Gastrocnemius medialis (tissue), 4 donors: ENCODE data around the gene BICD2. TPM values are rescaled to one million over a fixed set of nuclear protein-coding genes. Genes with fewer than 3 reads are reported as not detected.

Experiments used
- ATAC-seq, 2 donors: fragments of 150-250 bp; one replicate each; pipeline ENCODE4 v1.9.1; 2016
- DNase-seq, 2 donors: peaks; one replicate each; pipeline ENCODE4 v3.0.0-alpha.2; 2019
- H3K27ac ChIP-seq, 4 donors: fragments of 200-600 bp; sonication (generic); 1 replicate in 1 of 4; 2 replicates in 3 of 4; pipeline ENCODE4 v1.5.1; 2016 to 2018; ENCODE audit warnings: mild to moderate bottlenecking in 2 of 4, moderate library complexity in 1 of 4
- H3K27me3 ChIP-seq, 3 donors: fragments of 200-600 bp; sonication (generic) in 2 of 3; 1 replicate in 1 of 3; 2 replicates in 2 of 3; pipeline versions ENCODE4 v1.5.1 to v1.6.0; 2016 to 2019; ENCODE audit warnings: mild to moderate bottlenecking in 1 of 3, moderate library complexity in 1 of 3
- H3K36me3 ChIP-seq, 2 donors: fragments of 200-600 bp; sonication (generic) in 1 of 2; one replicate each; pipeline ENCODE4 v1.5.1; 2017 to 2018
- H3K4me1 ChIP-seq, 2 donors: fragments of 200-600 bp; sonication (generic) in 1 of 2; one replicate each; pipeline ENCODE4 v1.5.1; 2016 to 2017; ENCODE audit warnings: mild to moderate bottlenecking in 2 of 2
- H3K4me3 ChIP-seq, 4 donors: fragments of 200-600 bp; sonication (generic) in 3 of 4; 1 replicate in 1 of 4; 2 replicates in 3 of 4; pipeline ENCODE4 v1.5.1; 2016 to 2019; ENCODE audit warnings: mild to moderate bottlenecking in 2 of 4
- H3K9me3 ChIP-seq, 3 donors: fragments of 200-600 bp; sonication (generic) in 2 of 3; 1 replicate in 1 of 3; 2 replicates in 2 of 3; pipeline ENCODE4 v1.5.1; 2016 to 2019
- CTCF ChIP-seq, 5 experiments: fragments of 450-650 bp in 3 of 5; fragments of 200-600 bp in 2 of 5; sonication (generic) in 2 of 5; IDR thresholded peaks in 4 of 5; conservative IDR thresholded peaks in 1 of 5; 1 replicate in 4 of 5; 2 replicates in 1 of 5; pipeline ENCODE4 v1.5.1; 2016 to 2019; ENCODE audit warnings: antibody characterized with exemption in 5 of 5, mild to moderate bottlenecking in 3 of 5, moderate library complexity in 3 of 5
- POLR2A ChIP-seq, 2 donors: fragments of 450-650 bp; IDR thresholded peaks; one replicate each; pipeline ENCODE4 v1.6.1; 2017; ENCODE audit warnings: antibody characterized with exemption in 2 of 2, mild to moderate bottlenecking in 2 of 2, moderate library complexity in 2 of 2
- in situ Hi-C, 4 donors: fragments of 200-750 bp; cut with MboI; loops; one replicate each; pipeline versions ENCODE4 v1.15.0 to v1.8.0; 2017; ENCODE audit warnings: low sequenced_read_pairs in 4 of 4
- intact Hi-C: fragments of 100-400 bp; cut with DNase I; formaldehyde crosslinking; loops from one replicate; pipeline ENCODE4 v1.15.1; 2023; ENCODE audit warnings: low total_unique reads
- total RNA-seq, 4 donors: library from RNA; depleted of rRNA; stranded (reverse); fragments of >200 nt; gene quantifications; one replicate each; pipeline versions ENCODE4 v1.1.0 to v1.2.3, GENCODE V29; 2016

BICD2 gene
- total RNA-seq, 4 donors from 2014 or later = 21.5 to 54.6 (median 38.7) TPM

GRCh38 chr9:92737611-92738299, 26.9 kb downstream of the BICD2 start:
- no peaks in the 10 kb centered on the region for H3K36me3 ChIP-seq
- ATAC-seq (no peak), DNase-seq (no peak)
- TF ChIP-seq POLR2A (IDR thresholded peaks at IDR 0.05) (no peak), CTCF (IDR thresholded peaks at IDR 0.05 in 4 of 5, conservative IDR thresholded peaks at IDR 0.05 in 1 of 5) (no peak)
- H3K4me1 ChIP-seq = peaks cover 40 to 62% of the 10 kb centered on the region in 2 donors
- in situ Hi-C loops (no loop called here), intact Hi-C loops (no loop called here)
- no peak overlapping the region for H3K27ac ChIP-seq
- no peaks in the 10 kb centered on the region for H3K9me3 ChIP-seq
- no peak overlapping the region for H3K4me3 ChIP-seq
- H3K27me3 ChIP-seq = no peaks in the 10 kb centered on the region

- no peak for DNase-seq
- Histone ChIP-seq H3K4me3 (no peak overlapping the region), H3K27ac (no peak overlapping the region), H3K4me1 (peaks cover 40 to 58% of the 10 kb centered on the region in 2 donors), H3K36me3 (no peaks in the 10 kb centered on the region), H3K27me3 (no peaks in the 10 kb centered on the region), H3K9me3 (no peaks in the 10 kb centered on the region)
- in situ Hi-C loops = no loop called here
- TF ChIP-seq CTCF (IDR thresholded peaks at IDR 0.05 in 4 of 5, conservative IDR thresholded peaks at IDR 0.05 in 1 of 5) = no peak
- no peak for TF ChIP-seq POLR2A (IDR thresholded peaks at IDR 0.05)
- intact Hi-C loops = no loop called here
- ATAC-seq = no peak
These were observed 27.4 kb downstream of the BICD2 start for GRCh38 chr9:92737216-92737606.

GRCh38 chr9:92736563-92737215, 27.9 kb downstream of the BICD2 start:
- H3K27ac ChIP-seq = no peak overlapping the region
- in situ Hi-C loops = no loop called here
- H3K4me3 ChIP-seq = no peak overlapping the region
- H3K4me1 ChIP-seq = peaks cover 40 to 58% of the 10 kb centered on the region in 2 donors
- ATAC-seq (no peak), DNase-seq (no peak)
- H3K27me3 ChIP-seq = no peaks in the 10 kb centered on the region
- intact Hi-C loops = no loop called here
- no peaks in the 10 kb centered on the region for H3K36me3 ChIP-seq
- no peak for TF ChIP-seq POLR2A (IDR thresholded peaks at IDR 0.05)
- no peak for TF ChIP-seq CTCF (IDR thresholded peaks at IDR 0.05 in 4 of 5, conservative IDR thresholded peaks at IDR 0.05 in 1 of 5)
- no peaks in the 10 kb centered on the region for H3K9me3 ChIP-seq

GRCh38 chr9:92735636-92736562, 28.7 kb downstream of the BICD2 start:
- in situ Hi-C loops = no loop called here
- ATAC-seq = no peak
- intact Hi-C loops = no loop called here
- no peak overlapping the region for H3K27ac ChIP-seq
- DNase-seq = no peak
- no peak for TF ChIP-seq CTCF (IDR thresholded peaks at IDR 0.05 in 4 of 5, conservative IDR thresholded peaks at IDR 0.05 in 1 of 5)
- TF ChIP-seq POLR2A (IDR thresholded peaks at IDR 0.05) = no peak
- peaks cover 34 to 52% of the 10 kb centered on the region in 2 donors for H3K4me1 ChIP-seq
- H3K9me3 ChIP-seq = no peaks in the 10 kb centered on the region
- no peaks in the 10 kb centered on the region for H3K27me3 ChIP-seq
- no peak overlapping the region for H3K4me3 ChIP-seq
- H3K36me3 ChIP-seq = no peaks in the 10 kb centered on the region
